ENCODE measurements around the gene CARD11.

GRCh38 chr7:2931034-2931415 lies 112.6 kb downstream of the CARD11 start:
- TF ChIP-seq CHD1 (IDR thresholded peaks at IDR 0.05; ENCODE audit: low read depth, low read length) (no peak), CTCF (conservative IDR thresholded peaks at IDR 0.05; ENCODE audit: low read depth, low read length) (no peak), POLR2A (IDR thresholded peaks at IDR 0.05; ENCODE audit: low read depth, low read length) (no peak), USF2 (IDR thresholded peaks at IDR 0.05; ENCODE audit: low read depth, low read length) (no peak), MXI1 (IDR thresholded peaks at IDR 0.05; ENCODE audit: borderline replicate concordance, low read depth, low read length) (no peak), ELK1 (IDR thresholded peaks at IDR 0.05; ENCODE audit: borderline replicate concordance, low read depth, low read length) (no peak), MAZ (IDR thresholded peaks at IDR 0.05; ENCODE audit: borderline replicate concordance, low read depth, low read length) (no peak), CEBPB (IDR thresholded peaks at IDR 0.05; ENCODE audit: low read depth, low read length) (no peak), RAD21 (IDR thresholded peaks at IDR 0.05; ENCODE audit: low read length) (no peak), RCOR1 (IDR thresholded peaks at IDR 0.05; ENCODE audit: insufficient replicate concordance, low read length) (no peak), RFX5 (IDR thresholded peaks at IDR 0.05; ENCODE audit: low read depth, low read length) (no peak), SMC3 (IDR thresholded peaks at IDR 0.05; ENCODE audit: low read depth, low read length) (no peak), MAFK (IDR thresholded peaks at IDR 0.05; ENCODE audit: low read depth, low read length) (no peak), NFE2L2 (IDR thresholded peaks at IDR 0.05; ENCODE audit: low read depth, low read length) (no peak)

Data from IMR-90 (cell line).